Activated CD4-positive, alpha-beta T cell treated with anti-CD3 and anti-CD28 coated beads for 36 hours (primary cell): Measurements from ENCODE around the gene FURIN. TPM values are rescaled to one million over a fixed set of nuclear protein-coding genes. Genes with fewer than 3 reads are reported as not detected.

ENCODE experiments used
- ATAC-seq: fragments of 200-7000 bp; cut with Tn5 transposase; one replicate; pipeline ENCODE4 v1.10.0; 2021; ENCODE audit warnings: mild to moderate bottlenecking, moderate library complexity
- CTCF ChIA-PET: fragments of 350-600 bp; sonication (Branson Sonifier 250); formaldehyde crosslinking; loops from one replicate; lab custom pipeline; 2021; ENCODE audit warnings: antibody characterized with exemption; lab: Charles Lee
- POLR2A ChIA-PET: fragments of 350-600 bp; sonication (Branson Sonifier 250); formaldehyde crosslinking; loops from one replicate; lab custom pipeline; 2021; ENCODE audit warnings: antibody characterized with exemption, inconsistent platforms; lab: Charles Lee
- DNase-seq: peaks from one replicate; pipeline ENCODE4 v3.0.0-alpha.2; 2020
- H3K27ac Mint-ChIP-seq: one replicate; pipeline ENCODE4 v1.8.0; 2021; ENCODE audit warnings: mixed read lengths
- H3K27me3 Mint-ChIP-seq: one replicate; pipeline ENCODE4 v1.8.0; 2021; ENCODE audit warnings: mixed read lengths
- H3K36me3 Mint-ChIP-seq: one replicate; pipeline ENCODE4 v1.8.0; 2021; ENCODE audit warnings: low read depth, mixed read lengths
- H3K4me1 Mint-ChIP-seq: one replicate; pipeline ENCODE4 v1.8.0; 2021; ENCODE audit warnings: mixed read lengths
- H3K4me3 Mint-ChIP-seq: one replicate; pipeline ENCODE4 v1.8.0; 2021; ENCODE audit warnings: mild to moderate bottlenecking, moderate library complexity, mixed read lengths
- H3K9me3 Mint-ChIP-seq: one replicate; pipeline ENCODE4 v1.8.0; 2021; ENCODE audit warnings: low read depth, mixed read lengths
- intact Hi-C, 2 experiments: fragments of 100-400 bp; cut with DNase I in 1 of 2; cut with micrococcal nuclease in 1 of 2; formaldehyde crosslinking; loops; one replicate each; pipeline versions ENCODE4 v1.14.2 to v1.15.1; 2022 to 2024; cut with DNase I, micrococcal nuclease
- total RNA-seq, 2 experiments: library from RNA; stranded (reverse); gene quantifications; one replicate each; pipeline ENCODE4 v1.2.3, GENCODE V29; 2021

The FURIN gene
- total RNA-seq, 2 experiments from 2014 or later = 406 to 422 TPM

DNA sequence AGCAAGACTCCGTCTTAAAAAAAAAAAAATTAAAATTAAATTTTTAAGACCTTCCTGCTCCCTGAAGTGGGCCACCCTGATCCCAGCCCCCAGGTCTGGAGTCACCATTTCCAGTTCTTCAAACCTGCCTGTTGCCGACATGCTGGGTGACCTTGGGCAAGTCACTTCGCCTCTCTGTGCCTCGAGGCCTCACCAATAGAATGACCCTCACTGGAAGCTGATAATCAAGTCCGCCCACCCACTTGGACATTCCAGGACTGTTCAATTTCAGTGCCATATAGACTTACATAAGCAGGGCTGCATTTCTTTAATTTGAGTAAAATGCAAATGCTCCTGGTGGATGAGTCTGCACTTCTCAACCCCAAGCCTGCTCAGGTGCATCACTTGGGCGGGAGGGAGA, 39.3 kb upstream of the FURIN start:
- DNase-seq (no peak), ATAC-seq (no peak)
- intact Hi-C loops = no loop called here
- H3K9me3 Mint-ChIP-seq = peaks cover 3% of the 10 kb centered on the region
- peak overlapping the region; percentile 99 for H3K27ac Mint-ChIP-seq
- no peaks in the 10 kb centered on the region for H3K27me3 Mint-ChIP-seq
- POLR2A ChIA-PET = interaction anchor here (0.9 to 2.6 kb wide), 12 partner anchors 9 to 112 kb away, joined by 3 to 20 read pairs (median 7); partner anchors contain the start of genes BLM and FURIN
- peaks cover 12% of the 10 kb centered on the region for H3K36me3 Mint-ChIP-seq
- peak overlapping the region; percentile 66 for H3K4me3 Mint-ChIP-seq
- H3K4me1 Mint-ChIP-seq = peaks cover 49% of the 10 kb centered on the region
- CTCF ChIA-PET = interaction anchor here (1.4 to 2.3 kb wide), 3 partner anchors 9 to 23 kb away, joined by 5 to 11 read pairs (median 7); no protein-coding TSS in a partner anchor

DNA sequence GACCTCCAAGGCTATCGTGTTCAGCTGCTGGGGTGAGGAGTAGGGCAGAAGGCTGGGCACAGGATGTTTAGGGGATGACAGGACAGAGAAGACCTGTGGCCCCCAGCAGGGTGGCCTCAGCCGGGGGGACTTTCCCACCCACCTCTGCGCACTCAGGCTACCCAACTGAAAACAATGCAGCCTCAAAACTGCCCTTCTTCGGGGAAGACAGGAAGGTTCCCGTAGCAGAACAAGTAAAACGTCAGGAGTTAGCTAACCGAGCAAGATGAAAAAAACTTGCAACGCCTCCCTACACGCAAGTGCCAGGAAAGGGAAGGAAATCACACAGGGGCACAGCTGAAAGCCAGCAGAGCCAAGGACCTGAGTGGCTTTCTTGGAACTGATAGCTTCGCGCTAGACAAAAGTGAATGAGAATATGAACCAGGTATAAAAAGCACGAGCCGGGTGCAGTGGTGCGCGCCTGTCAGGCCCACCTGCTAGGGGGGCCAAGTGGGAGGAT, 38.4 kb upstream of the FURIN start:
- peak; percentile 87 for ATAC-seq
- Mint-ChIP-seq H3K4me1 (peaks cover 54% of the 10 kb centered on the region), H3K9me3 (peaks cover 3% of the 10 kb centered on the region), H3K27ac (peak overlapping the region; percentile 99), H3K36me3 (peaks cover 12% of the 10 kb centered on the region), H3K27me3 (no peaks in the 10 kb centered on the region), H3K4me3 (peak overlapping the region; percentile 66)
- intact Hi-C loops = loop anchor here (1.0 to 10.0 kb wide), 7 partner anchors 8 to 1025 kb away; partner anchors contain the start of gene SLCO3A1 (in 1 of the 2)
- ChIA-PET POLR2A (interaction anchor here (0.9 to 2.6 kb wide), 15 partner anchors 8 to 113 kb away, joined by 3 to 20 read pairs (median 7); partner anchors contain the start of genes BLM and FURIN), CTCF (interaction anchor here (0.7 to 2.3 kb wide), 9 partner anchors 8 to 289 kb away, joined by 3 to 11 read pairs (median 4); partner anchors contain the start of gene FES)
- DNase-seq = peak; percentile 89

DNA sequence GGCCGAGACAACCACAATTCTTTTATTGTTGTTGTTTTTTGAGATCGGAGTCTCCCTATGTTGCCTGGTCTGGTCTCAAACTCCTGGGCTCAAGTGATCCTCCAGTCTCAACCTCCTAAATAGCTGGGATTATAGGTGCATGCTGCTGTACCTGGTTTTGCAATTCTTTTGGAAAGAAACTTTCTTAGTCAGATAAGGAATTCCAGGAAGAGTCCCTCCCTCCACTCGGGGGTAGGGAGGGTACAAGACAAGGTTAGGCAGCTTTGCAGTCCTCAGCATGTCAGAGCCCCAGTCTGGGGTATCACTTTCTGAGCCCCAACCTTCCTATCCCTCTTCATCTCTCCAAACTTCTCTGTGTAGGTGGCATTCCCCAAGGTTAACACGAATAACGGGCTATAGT, 33.8 kb upstream of the FURIN start:
- intact Hi-C loops = loop anchor here (5.0 to 10.0 kb wide), 2 partner anchors 98 to 1020 kb away; partner anchors contain the start of genes HDDC3 (in 1 of the 2) and SLCO3A1 (in 1 of the 2)
- ATAC-seq = no peak
- H3K36me3 Mint-ChIP-seq = peaks cover 4% of the 10 kb centered on the region
- CTCF ChIA-PET = interaction anchor here (0.5 to 1.1 kb wide), 2 partner anchors 39 to 305 kb away, joined by 3 read pairs; no protein-coding TSS in a partner anchor
- no peaks in the 10 kb centered on the region for H3K27me3 Mint-ChIP-seq
- peak overlapping the region; percentile 70 for H3K27ac Mint-ChIP-seq
- H3K4me3 Mint-ChIP-seq = no peak overlapping the region
- no peaks in the 10 kb centered on the region for H3K9me3 Mint-ChIP-seq
- DNase-seq = no peak
- POLR2A ChIA-PET = interaction anchor here (0.6 to 0.8 kb wide), 2 partner anchors 18 kb away, joined by 3 read pairs; no protein-coding TSS in a partner anchor
- peaks cover 80% of the 10 kb centered on the region for H3K4me1 Mint-ChIP-seq

DNA sequence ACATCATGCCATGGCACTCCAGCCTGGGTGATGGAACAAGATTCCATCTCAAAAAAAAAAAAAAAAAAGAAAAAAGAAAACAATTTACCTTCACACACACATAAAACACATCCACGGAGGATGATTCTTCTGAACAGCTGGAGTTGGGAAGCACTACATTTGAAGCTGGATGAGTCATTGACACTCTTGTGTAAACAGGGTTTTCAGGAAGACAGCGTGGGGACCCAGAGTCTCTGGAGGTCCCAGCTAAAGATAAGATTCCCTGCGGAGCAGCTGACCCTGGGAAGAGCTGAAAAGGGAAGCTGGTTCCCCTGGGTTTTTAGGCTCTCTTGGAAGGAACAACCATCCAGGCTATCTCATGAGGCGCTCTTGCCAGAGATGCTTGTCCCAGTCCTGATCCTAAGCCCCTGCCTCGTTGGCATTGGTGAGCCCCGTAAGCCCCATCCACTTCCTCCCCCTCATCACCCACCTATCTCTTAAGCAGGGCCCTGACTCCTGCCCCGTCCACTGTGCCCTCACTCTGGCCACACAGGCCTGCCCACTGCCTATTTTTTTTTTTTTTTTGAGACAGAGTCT, 32.0 kb upstream of the FURIN start:
- ATAC-seq (no peak), DNase-seq (no peak)
- H3K27me3 Mint-ChIP-seq = no peaks in the 10 kb centered on the region
- peaks cover 6% of the 10 kb centered on the region for H3K36me3 Mint-ChIP-seq
- intact Hi-C loops = loop anchor here (5.0 to 10.0 kb wide), 2 partner anchors 96 to 1018 kb away; partner anchors contain the start of genes HDDC3 (in 1 of the 2) and SLCO3A1 (in 1 of the 2)
- H3K9me3 Mint-ChIP-seq = no peaks in the 10 kb centered on the region
- CTCF ChIA-PET = interaction anchor here (1.2 to 1.6 kb wide), 2 partner anchors 99 to 305 kb away, joined by 4 read pairs; partner anchors contain the start of gene UNC45A
- H3K4me3 Mint-ChIP-seq = peak overlapping the region; percentile 80
- POLR2A ChIA-PET = interaction anchor here (1.7 kb wide), 1 partner anchor 46 kb away, joined by 4 read pairs; no protein-coding TSS in a partner anchor
- peak overlapping the region; percentile 92 for H3K27ac Mint-ChIP-seq
- H3K4me1 Mint-ChIP-seq = peaks cover 74% of the 10 kb centered on the region

DNA sequence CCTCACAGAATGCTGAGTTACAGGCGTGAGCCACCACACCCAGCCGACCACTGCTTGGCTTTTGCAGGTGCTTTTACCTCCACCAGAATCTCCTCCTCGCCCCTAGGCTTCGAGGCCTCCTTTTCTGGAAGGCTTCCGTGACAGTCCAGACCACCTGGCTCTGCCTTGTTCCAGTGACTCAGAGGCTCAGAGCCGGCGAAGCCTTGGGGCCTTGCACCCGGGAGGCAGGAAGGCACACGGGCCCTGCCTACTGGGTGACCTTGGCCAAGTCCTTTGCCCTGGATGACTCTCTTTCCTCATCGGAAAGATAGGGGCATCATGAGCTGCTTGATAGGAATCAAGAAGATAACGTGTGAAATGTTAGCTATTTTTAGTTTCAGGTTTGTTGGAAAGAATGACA, 31.3 kb upstream of the FURIN start:
- intact Hi-C loops = loop anchor here (1.0 to 10.0 kb wide), 3 partner anchors 95 to 1018 kb away; partner anchors contain the start of genes HDDC3 (in 1 of the 2) and SLCO3A1 (in 1 of the 2)
- ATAC-seq = peak; percentile 40
- peak overlapping the region; percentile 92 for H3K27ac Mint-ChIP-seq
- CTCF ChIA-PET = interaction anchor here (0.6 to 3.5 kb wide), 8 partner anchors 7 to 306 kb away, joined by 3 to 29 read pairs (median 4); partner anchors contain the start of gene UNC45A
- POLR2A ChIA-PET = interaction anchor here (0.8 to 3.6 kb wide), 11 partner anchors 11 to 45 kb away, joined by 3 to 40 read pairs (median 6); no protein-coding TSS in a partner anchor
- H3K9me3 Mint-ChIP-seq = no peaks in the 10 kb centered on the region
- no peaks in the 10 kb centered on the region for H3K27me3 Mint-ChIP-seq
- H3K4me3 Mint-ChIP-seq = peak overlapping the region; percentile 80
- peak; percentile 72 for DNase-seq
- H3K4me1 Mint-ChIP-seq = peaks cover 76% of the 10 kb centered on the region
- peaks cover 12% of the 10 kb centered on the region for H3K36me3 Mint-ChIP-seq

DNA sequence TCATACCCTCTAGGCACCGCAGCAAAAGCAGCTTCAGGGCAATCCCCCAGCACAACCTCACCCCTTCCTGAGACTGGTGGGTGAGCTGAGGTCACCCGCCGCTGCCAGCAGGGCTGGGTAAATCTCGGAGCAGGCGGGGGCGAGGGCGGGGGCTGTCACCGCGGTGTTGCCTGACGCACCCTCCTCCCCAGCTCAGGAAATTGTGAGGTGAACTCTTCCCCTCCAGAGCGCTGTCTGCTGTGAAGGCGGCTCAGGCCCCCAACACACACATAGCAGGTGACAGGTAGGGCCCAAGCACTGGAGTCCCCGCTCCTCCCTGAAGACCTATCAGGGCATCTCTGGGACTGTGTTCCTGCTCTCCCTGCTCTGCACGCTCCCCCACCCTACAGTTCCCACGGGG, 30.2 kb upstream of the FURIN start:
- POLR2A ChIA-PET = interaction anchor here (0.8 to 3.6 kb wide), 14 partner anchors 8 to 121 kb away, joined by 3 to 40 read pairs (median 6); partner anchors contain the start of gene BLM
- CTCF ChIA-PET = interaction anchor here (0.7 to 3.5 kb wide), 9 partner anchors 9 to 97 kb away, joined by 3 to 29 read pairs (median 4); partner anchors contain the start of genes HDDC3 and UNC45A
- no peaks in the 10 kb centered on the region for H3K9me3 Mint-ChIP-seq
- peak; percentile 96 for DNase-seq
- ATAC-seq = peak; percentile 81
- H3K27me3 Mint-ChIP-seq = no peaks in the 10 kb centered on the region
- H3K4me1 Mint-ChIP-seq = peaks cover 70% of the 10 kb centered on the region
- H3K36me3 Mint-ChIP-seq = peaks cover 12% of the 10 kb centered on the region
- intact Hi-C loops = loop anchor here (1.0 to 10.0 kb wide), 7 partner anchors 8 to 1017 kb away; partner anchors contain the start of genes FURIN (in 1 of the 2), HDDC3 (in 1 of the 2) and SLCO3A1 (in 1 of the 2)
- H3K27ac Mint-ChIP-seq = peak overlapping the region; percentile 92
- peak overlapping the region; percentile 80 for H3K4me3 Mint-ChIP-seq

DNA sequence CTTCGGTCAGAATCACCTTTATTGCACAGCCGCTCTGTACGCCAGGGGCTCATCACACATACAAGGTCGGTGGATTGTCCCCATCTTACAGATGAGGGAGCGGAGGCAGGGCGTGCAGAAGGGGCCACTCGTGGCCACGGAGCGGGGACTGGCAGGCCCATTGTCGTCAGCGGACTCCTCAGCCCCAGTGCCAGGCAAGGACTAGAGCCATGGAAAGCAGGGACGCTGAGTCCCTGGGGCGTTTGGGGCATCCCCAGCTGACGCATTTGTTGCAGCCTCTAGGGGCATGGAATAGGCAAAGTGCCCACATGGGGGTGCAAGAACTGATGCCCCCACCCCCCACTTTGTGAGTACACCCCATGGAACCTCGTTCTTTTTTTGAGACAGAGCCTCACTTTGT, 29.8 kb upstream of the FURIN start:
- no peaks in the 10 kb centered on the region for H3K27me3 Mint-ChIP-seq
- H3K27ac Mint-ChIP-seq = peak overlapping the region; percentile 92
- CTCF ChIA-PET = interaction anchor here (0.9 to 3.5 kb wide), 8 partner anchors 13 to 96 kb away, joined by 3 to 29 read pairs (median 4); partner anchors contain the start of genes HDDC3 and UNC45A
- no peaks in the 10 kb centered on the region for H3K9me3 Mint-ChIP-seq
- intact Hi-C loops = loop anchor here (1.0 to 10.0 kb wide), 7 partner anchors 8 to 1016 kb away; partner anchors contain the start of genes FURIN (in 1 of the 2), HDDC3 (in 1 of the 2) and SLCO3A1 (in 1 of the 2)
- H3K36me3 Mint-ChIP-seq = peaks cover 12% of the 10 kb centered on the region
- peak overlapping the region; percentile 80 for H3K4me3 Mint-ChIP-seq
- POLR2A ChIA-PET = interaction anchor here (1.0 to 3.6 kb wide), 11 partner anchors 9 to 121 kb away, joined by 3 to 40 read pairs (median 7); partner anchors contain the start of gene BLM
- ATAC-seq (peak; percentile 20), DNase-seq (peak; percentile 69)
- peaks cover 67% of the 10 kb centered on the region for H3K4me1 Mint-ChIP-seq

DNA sequence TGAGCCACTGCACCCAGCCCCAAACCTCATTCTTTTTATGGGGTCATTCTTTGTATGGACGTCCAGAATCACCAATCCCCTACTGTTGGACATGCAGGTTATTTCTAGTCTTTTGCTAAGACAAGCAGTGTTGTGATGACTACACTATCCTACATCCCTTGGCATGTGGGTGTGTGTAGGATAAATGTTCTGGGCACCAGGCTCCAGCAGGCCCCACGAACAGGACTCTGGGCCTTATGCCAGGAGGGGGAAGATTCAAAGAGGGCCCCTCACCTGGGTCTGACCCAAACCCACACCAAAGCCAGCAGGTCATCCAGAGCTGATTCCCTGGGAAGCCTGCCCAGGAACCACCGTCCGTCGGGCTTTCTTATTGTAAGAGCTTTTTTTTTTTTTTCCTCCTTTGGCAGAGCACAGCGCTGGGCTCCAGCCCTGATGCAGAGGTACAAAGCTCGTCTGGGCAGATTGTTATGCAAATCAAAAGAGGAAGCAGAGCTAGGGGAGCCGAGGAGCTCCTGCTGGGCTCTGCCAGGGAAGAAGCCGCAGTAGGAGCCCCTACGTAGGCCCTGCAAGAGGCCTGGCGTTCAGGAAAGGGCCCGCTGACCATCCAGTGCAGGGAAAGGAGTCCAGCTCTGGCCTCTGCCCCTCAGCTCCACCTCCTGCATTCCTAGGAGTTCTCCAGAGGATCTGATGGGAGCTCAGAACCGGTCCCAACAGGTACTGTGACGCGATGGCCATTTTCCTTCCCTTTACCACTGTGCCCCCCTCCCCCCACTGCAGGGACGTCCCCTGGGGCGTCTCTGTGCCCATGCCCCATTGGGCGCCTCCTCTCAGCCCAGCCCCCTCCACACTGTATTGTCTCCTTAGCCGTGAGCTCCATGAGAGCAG, 29.0 kb upstream of the FURIN start:
- Mint-ChIP-seq H3K4me3 (peak overlapping the region; percentile 80), H3K27ac (peak overlapping the region; percentile 92), H3K27me3 (no peaks in the 10 kb centered on the region), H3K9me3 (no peaks in the 10 kb centered on the region), H3K36me3 (peaks cover 15% of the 10 kb centered on the region), H3K4me1 (peaks cover 63% of the 10 kb centered on the region)
- ATAC-seq = peak; percentile 34
- intact Hi-C loops = loop anchor here (2.0 to 10.0 kb wide), 3 partner anchors 29 to 1015 kb away; partner anchors contain the start of genes FURIN (in 1 of the 2), HDDC3 (in 1 of the 2) and SLCO3A1 (in 1 of the 2)
- POLR2A ChIA-PET = interaction anchor here (1.1 to 3.6 kb wide), 5 partner anchors 10 to 34 kb away, joined by 5 to 40 read pairs (median 8); no protein-coding TSS in a partner anchor
- DNase-seq = peak; percentile 75
- CTCF ChIA-PET = interaction anchor here (0.6 to 3.5 kb wide), 7 partner anchors 12 to 1790 kb away, joined by 3 to 29 read pairs (median 3); partner anchors contain the start of gene HDDC3

DNA sequence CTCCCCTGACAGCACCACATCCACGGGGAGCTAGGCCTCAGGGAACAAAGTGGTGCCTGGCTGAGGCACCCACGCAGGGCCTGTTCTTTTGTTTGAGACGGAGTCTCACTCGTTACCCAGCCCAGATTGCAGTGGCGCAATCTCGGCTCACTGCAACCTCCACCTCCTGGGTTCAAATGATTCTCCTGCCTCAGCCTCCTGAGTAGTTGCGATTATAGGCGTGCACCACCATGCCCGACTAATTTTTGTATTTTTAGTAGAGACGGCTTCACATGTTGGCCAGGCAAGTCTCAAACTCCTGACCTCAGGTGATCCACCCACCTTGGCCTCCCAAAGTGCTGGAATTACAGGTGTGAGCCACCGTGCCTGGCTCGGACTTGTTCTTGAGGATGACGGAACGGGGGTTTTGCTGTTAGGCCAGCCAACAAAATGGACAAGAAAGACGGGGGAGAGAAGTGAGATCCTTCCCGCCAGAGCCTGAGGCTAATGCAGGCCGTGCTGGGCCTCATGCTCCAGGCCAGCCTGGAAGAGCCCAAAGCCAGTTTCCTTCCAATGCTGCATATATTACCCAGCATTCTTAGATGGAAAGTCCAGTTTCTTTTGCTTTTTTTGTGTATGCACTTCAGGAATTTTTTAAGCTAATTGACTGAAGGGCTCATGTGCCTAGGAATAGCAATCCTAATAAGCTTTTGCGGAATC, 28.1 kb upstream of the FURIN start:
- ATAC-seq (no peak), DNase-seq (no peak)
- H3K9me3 Mint-ChIP-seq = no peaks in the 10 kb centered on the region
- ChIA-PET CTCF (interaction anchor here (0.8 to 3.5 kb wide), 6 partner anchors 11 to 91 kb away, joined by 3 to 29 read pairs (median 4); partner anchors contain the start of gene HDDC3), POLR2A (interaction anchor here (0.6 to 3.6 kb wide), 5 partner anchors 11 to 50 kb away, joined by 3 to 40 read pairs (median 6); no protein-coding TSS in a partner anchor)
- peak overlapping the region; percentile 92 for H3K27ac Mint-ChIP-seq
- peaks cover 63% of the 10 kb centered on the region for H3K4me1 Mint-ChIP-seq
- H3K27me3 Mint-ChIP-seq = no peaks in the 10 kb centered on the region
- H3K36me3 Mint-ChIP-seq = peaks cover 15% of the 10 kb centered on the region
- H3K4me3 Mint-ChIP-seq = peak overlapping the region; percentile 80
- intact Hi-C loops = no loop called here
